Nucleus accumbens (tissue), 56 donors: ENCODE results near the gene RPS19.

Source experiments
- DNase-seq, 56 donors: peaks; one replicate each; lab custom pipeline; 2025; lab: John Stamatoyannopoulos, UW

RPS19 gene

GRCh38 chr19:41877916-41878905, 18.2 kb downstream of the RPS19 start:
- no peak for DNase-seq

GRCh38 chr19:41879080-41879479, 19.0 kb downstream of the RPS19 start:
- no peak for DNase-seq

- DNase-seq, result no peak
Measured at GRCh38 chr19:41879670-41880328, 19.7 kb downstream of the RPS19 start.

- no peak for DNase-seq
Measured at GRCh38 chr19:41880329-41880708, 20.3 kb downstream of the RPS19 start.

GRCh38 chr19:41882568-41883462, 22.8 kb downstream of the RPS19 start, which contains the start of gene ARHGEF1:
Gene ARHGEF1, plus strand, starts transcription at chr19:41883184. Its CDS starts 4,899 bp downstream, at chr19:41888083.
- peak in 10 of 56 donors; percentile 7 to 50 (median 21) for DNase-seq

- no peak for DNase-seq
Measured at GRCh38 chr19:41883463-41883820, 23.4 kb downstream of the RPS19 start.

GRCh38 chr19:41883821-41884733, 24.0 kb downstream of the RPS19 start:
- peak; percentile 48 to 97 (median 90) for DNase-seq

- no peak for DNase-seq
Measured at GRCh38 chr19:41886761-41887710, 27.0 kb downstream of the RPS19 start.

GRCh38 chr19:41887711-41888382, 27.8 kb downstream of the RPS19 start:
- DNase-seq, result peak in 43 of 56 donors; percentile 6 to 76 (median 41)

GRCh38 chr19:41888926-41889325, 28.9 kb downstream of the RPS19 start:
- no peak for DNase-seq

- DNase-seq, result no peak
Measured at GRCh38 chr19:41889896-41890295, 29.8 kb downstream of the RPS19 start.

- DNase-seq, result no peak
Measured at GRCh38 chr19:41890936-41891335, 30.9 kb downstream of the RPS19 start.

- no peak for DNase-seq
Measured at GRCh38 chr19:41892173-41892902, 32.3 kb downstream of the RPS19 start.

GRCh38 chr19:41893899-41894298, 33.8 kb downstream of the RPS19 start:
- no peak for DNase-seq

- no peak for DNase-seq
Measured at GRCh38 chr19:41894350-41894749, 34.3 kb downstream of the RPS19 start.

GRCh38 chr19:41895745-41896580, 35.9 kb downstream of the RPS19 start:
- no peak for DNase-seq
